NT2/D1 (cell line): ENCODE data around the gene CLSTN2.

ENCODE experiments used
- YY1 ChIP-seq: IDR thresholded peaks from 2 replicates; pipeline ENCODE4 v1.6.1; 2011; ENCODE audit not compliant: insufficient read length, insufficient read depth
- ZNF274 ChIP-seq: IDR thresholded peaks from 2 replicates; pipeline ENCODE4 v1.6.1; 2011; ENCODE audit warnings: mild to moderate bottlenecking, low read depth, low read length

GRCh38 chr3:140246578-140246977 lies 311.6 kb downstream of the CLSTN2 start:
- TF ChIP-seq ZNF274: no peak
- TF ChIP-seq YY1: no peak
